ENCODE results near the gene LIN37. TPM values are rescaled to one million over a fixed set of nuclear protein-coding genes. Genes with fewer than 3 reads are reported as not detected.

The LIN37 gene
- total and polyA plus RNA-seq, 2 of the 13 experiments (the other 11 are each of a cell fraction or from before 2014, with no cell fraction given), result 6.3 to 8.7 TPM

DNA sequence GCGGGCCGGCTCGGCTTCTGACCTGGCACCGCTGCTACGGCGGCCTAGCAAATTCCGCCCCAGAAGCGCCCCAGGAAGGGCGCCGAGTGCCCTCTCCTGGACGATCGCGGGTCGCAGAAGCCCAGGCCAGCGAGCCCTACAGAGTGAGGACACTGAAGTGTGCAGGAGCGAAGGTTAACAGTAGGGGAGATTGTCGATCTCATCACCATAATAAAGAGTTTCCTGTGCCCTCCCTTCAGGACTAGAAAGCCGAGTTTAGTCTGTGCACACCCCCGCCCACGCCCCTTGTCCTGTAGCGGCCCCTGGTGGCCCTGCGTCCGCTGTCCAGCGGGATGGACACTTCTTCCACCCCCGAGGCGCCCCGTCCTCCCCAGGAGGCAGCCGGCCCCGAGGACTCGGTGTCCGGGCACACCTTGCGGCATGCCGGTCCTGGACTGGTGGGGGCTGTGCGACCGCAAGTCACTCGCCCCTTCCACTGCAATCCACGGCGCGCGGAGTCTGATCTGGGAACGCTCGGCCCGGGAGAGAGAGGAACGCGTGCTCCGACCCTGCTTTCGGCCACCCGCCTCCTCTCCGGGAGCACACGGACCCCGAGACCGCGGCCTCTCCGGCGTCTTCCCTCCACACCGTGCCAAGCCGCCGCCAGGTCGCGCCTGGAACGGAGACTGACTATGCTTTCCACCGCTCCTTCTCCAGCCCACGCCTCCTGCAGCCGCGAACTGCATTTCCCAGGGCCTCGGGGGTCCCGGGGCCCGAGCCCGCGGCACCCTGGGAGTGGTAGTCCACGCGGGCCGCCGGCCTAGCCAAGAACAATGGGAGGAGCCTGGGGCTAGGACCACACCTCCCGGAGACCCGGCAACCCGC, 31.3 kb upstream of the LIN37 start (continued):
- TF ChIP-seq, protein P1, sequence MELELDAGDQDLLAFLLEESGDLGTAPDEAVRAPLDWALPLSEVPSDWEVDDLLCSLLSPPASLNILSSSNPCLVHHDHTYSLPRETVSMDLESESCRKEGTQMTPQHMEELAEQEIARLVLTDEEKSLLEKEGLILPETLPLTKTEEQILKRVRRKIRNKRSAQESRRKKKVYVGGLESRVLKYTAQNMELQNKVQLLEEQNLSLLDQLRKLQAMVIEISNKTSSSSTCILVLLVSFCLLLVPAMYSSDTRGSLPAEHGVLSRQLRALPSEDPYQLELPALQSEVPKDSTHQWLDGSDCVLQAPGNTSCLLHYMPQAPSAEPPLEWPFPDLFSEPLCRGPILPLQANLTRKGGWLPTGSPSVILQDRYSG (CRISPR knock-in tag; IDR thresholded peaks at IDR 0.05), result peak; percentile 52; the same call in 1 of the 2 replicates
- peak; percentile 15 for TF ChIP-seq ZEB1 (IDR thresholded peaks at IDR 0.05; ENCODE audit: insufficient replicate concordance, low read depth)
- TF ChIP-seq GPN1 (CRISPR knock-in tag; IDR thresholded peaks at IDR 0.05; ENCODE audit: borderline replicate concordance), result no peak
- 0 out of 2 replicates have a peak, but pooled peaks have one; percentile 33 for TF ChIP-seq HINFP (CRISPR knock-in tag; IDR thresholded peaks at IDR 0.05; ENCODE audit: low read depth)
- TF ChIP-seq POLR2G (IDR thresholded peaks at IDR 0.05; ENCODE audit: low read depth, low read length), result peak; percentile 48
- TF ChIP-seq, protein P2, sequence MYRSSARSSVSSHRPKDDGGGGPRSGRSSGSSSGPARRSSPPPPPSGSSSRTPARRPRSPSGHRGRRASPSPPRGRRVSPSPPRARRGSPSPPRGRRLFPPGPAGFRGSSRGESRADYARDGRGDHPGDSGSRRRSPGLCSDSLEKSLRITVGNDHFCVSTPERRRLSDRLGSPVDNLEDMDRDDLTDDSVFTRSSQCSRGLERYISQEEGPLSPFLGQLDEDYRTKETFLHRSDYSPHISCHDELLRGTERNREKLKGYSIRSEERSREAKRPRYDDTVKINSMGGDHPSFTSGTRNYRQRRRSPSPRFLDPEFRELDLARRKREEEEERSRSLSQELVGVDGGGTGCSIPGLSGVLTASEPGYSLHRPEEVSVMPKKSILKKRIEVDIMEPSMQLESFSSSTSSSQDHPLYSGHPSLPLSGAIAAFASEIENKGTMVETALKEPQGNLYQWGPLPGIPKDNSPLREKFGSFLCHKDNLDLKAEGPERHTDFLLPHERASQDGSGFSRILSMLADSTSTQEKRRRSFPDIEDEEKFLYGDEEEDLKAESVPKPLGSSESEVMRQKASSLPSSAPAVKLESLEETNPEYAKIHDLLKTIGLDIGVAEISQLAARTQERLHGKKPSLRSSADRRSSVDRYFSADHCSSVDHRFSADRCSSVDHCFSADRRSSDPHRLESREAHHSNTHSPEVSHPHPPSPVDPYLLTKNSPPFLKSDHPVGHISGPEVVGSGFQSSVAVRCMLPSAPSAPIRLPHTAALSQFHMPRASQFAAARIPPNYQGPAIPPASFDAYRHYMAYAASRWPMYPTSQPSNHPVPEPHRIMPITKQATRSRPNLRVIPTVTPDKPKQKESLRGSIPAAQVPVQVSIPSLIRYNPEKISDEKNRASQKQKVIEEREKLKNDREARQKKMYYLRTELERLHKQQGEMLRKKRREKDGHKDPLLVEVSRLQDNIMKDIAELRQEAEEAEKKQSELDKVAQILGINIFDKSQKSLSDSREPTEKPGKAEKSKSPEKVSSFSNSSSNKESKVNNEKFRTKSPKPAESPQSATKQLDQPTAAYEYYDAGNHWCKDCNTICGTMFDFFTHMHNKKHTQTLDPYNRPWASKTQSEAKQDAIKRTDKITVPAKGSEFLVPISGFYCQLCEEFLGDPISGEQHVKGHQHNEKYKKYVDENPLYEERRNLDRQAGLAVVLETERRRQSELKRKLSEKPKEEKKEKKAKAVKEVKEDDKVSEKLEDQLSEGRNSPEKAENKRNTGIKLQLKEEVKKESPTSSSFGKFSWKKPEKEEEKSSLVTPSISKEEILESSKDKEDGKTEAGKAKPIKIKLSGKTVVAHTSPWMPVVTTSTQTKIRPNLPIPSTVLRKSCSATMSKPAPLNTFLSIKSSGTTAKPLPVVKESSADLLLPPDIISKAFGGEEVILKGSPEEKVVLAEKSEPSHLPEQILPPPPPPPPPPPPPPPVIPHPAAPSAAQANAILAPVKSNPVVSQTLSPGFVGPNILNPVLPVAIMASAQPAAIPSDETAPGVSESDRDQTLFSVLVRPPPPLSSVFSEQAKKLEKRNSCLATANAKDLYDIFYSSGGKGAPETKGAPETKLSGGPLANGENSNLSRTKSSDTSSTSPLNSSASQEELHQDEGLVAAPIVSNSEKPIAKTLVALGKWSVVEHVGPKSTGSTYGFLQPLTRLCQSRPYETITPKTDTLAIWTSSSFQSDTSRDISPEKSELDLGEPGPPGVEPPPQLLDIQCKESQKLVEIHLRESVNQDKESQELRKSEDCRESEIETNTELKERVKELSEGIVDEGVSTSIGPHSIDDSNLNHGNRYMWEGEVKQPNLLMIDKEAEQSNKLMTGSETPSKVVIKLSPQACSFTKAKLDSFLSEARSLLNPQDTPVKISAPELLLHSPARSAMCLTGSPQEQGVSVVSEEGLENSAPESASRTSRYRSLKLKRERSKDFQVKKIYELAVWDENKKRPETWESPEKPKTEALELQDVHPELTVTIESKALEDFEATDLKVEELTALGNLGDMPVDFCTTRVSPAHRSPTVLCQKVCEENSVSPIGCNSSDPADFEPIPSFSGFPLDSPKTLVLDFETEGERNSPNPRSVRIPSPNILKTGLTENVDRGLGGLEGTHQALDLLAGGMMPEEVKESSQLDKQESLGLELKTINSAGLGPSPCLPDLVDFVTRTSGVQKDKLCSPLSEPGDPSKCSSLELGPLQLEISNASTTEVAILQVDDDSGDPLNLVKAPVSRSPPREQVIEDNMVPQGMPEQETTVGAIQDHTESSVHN (CRISPR knock-in tag; IDR thresholded peaks at IDR 0.05), result no peak; the same call in 1 of the 2 replicates
- no peak for TF ChIP-seq SETDB1 (CRISPR knock-in tag; IDR thresholded peaks at IDR 0.05; ENCODE audit: borderline replicate concordance)
- no peak for TF ChIP-seq NFE2L1 (CRISPR knock-in tag; IDR thresholded peaks at IDR 0.05; ENCODE audit: borderline replicate concordance)
- 0 out of 2 replicates have a peak, but pooled peaks have one; percentile 5 for TF ChIP-seq SP5 (CRISPR knock-in tag; IDR thresholded peaks at IDR 0.05; ENCODE audit: borderline replicate concordance, low read depth)
- TF ChIP-seq RBM22 (optimal IDR thresholded peaks at IDR 0.05; ENCODE audit: low read length), result no peak
- TF ChIP-seq DMTF1 (CRISPR knock-in tag; IDR thresholded peaks at IDR 0.05), result no peak
- no peak for TF ChIP-seq FOXO4 (CRISPR knock-in tag; conservative IDR thresholded peaks at IDR 0.05)
- no peak for TF ChIP-seq AKAP8 (CRISPR knock-in tag; IDR thresholded peaks at IDR 0.05)
